K562 (cell line): ENCODE measurements around the gene GADD45GIP1. TPM values are rescaled to one million over a fixed set of nuclear protein-coding genes. Genes with fewer than 3 reads are reported as not detected.
A peak's percentile ranks its signal among the peaks of the same experiment; 100 is the strongest.

Experiments used
- ATAC-seq: fragments of 200-7000 bp; cut with Tn5 transposase; 3 replicates; pipeline ENCODE4 v1.9.1; 2020; ENCODE audit warnings: moderate library complexity
- BruUV-seq: library from RNA; stranded (reverse); fragments of 400-500 nt; replicated peaks from 2 replicates; lab custom pipeline; 2021; lab: Mats Ljungman, UMichigan
- CTCF ChIA-PET: fragments of 300-600 bp; formaldehyde crosslinking; extraction: SDS; loops from one replicate; lab custom pipeline; 2021; ENCODE audit warnings: low intra/inter-chr PET ratio; lab: Yijun Ruan, JAX
- POLR2A ChIA-PET: fragments of 300-600, 350-650 bp; sonication (Branson Sonifier 250); formaldehyde crosslinking; extraction: SDS; loops from one replicate; lab custom pipeline; 2021; ENCODE audit warnings: antibody characterized with exemption, inconsistent platforms; lab: Yijun Ruan, JAX
- DNase-seq, 4 experiments: peaks; one replicate each; pipeline versions ENCODE4 v3.0.0 to v3.0.0-alpha.2; 2011 to 2018; ENCODE audit warnings: low spot score in 3 of 4, mixed read lengths in 3 of 4; ENCODE audit errors: extremely low read depth in 1 of 4
- FAIRE-seq: peaks from 2 replicates; lab custom pipeline; 2011; peaks lifted over from hg19 to GRCh38; lab: Jason Lieb, UNC
- H2AFZ ChIP-seq: 2 replicates; pipeline ENCODE4 v1.6.0; 2011; ENCODE audit warnings: low read depth, low read length, control low read depth, inconsistent platforms
- H3K27ac ChIP-seq: fragments of 200-600 bp; 3 replicates; pipeline ENCODE4 v1.8.0; 2011; ENCODE audit warnings: low read depth, mild to moderate bottlenecking, control low read depth, inconsistent platforms, low read length, moderate library complexity, mixed read lengths; ENCODE audit errors: extremely low read depth
- H3K27me3 ChIP-seq, 2 experiments: fragments of 300-600 bp in 1 of 2; 2 replicates in 1 of 2; 3 replicates in 1 of 2; pipeline versions ENCODE4 v1.6.0 to v1.8.0; 2011; ENCODE audit warnings: inconsistent platforms in 2 of 2, low read length in 2 of 2, mild to moderate bottlenecking in 1 of 2, mixed read lengths in 1 of 2, moderate library complexity in 1 of 2; ENCODE audit not compliant: control insufficient read depth in 2 of 2, insufficient read depth in 2 of 2
- H3K36me3 ChIP-seq: fragments of 300-600 bp; 3 replicates; pipeline ENCODE4 v1.8.0; 2011; ENCODE audit warnings: mild to moderate bottlenecking, low read length, inconsistent platforms; ENCODE audit not compliant: control insufficient read depth, insufficient read depth
- H3K4me1 ChIP-seq, 2 experiments: fragments of 200-600 bp in 1 of 2; replicated peaks in 1 of 2; 2 replicates in 1 of 2; 3 replicates in 1 of 2; pipeline versions ENCODE4 v1.5.1 to v1.8.0; 2011; ENCODE audit warnings: inconsistent platforms in 2 of 2, low read length in 2 of 2, mild to moderate bottlenecking in 1 of 2, mixed read lengths in 1 of 2, moderate library complexity in 1 of 2; ENCODE audit not compliant: control insufficient read depth in 2 of 2, insufficient read depth in 2 of 2
- H3K4me2 ChIP-seq: 2 replicates; pipeline ENCODE4 v1.6.1; 2011; ENCODE audit warnings: low read length, control low read depth, inconsistent platforms, mixed read lengths; ENCODE audit not compliant: insufficient read depth
- H3K4me3 ChIP-seq: fragments of 200-600 bp; sonication (generic), shearing (Covaris generic); 2 replicates; pipeline ENCODE4 v1.5.1; 2016; ENCODE audit warnings: control low read depth, inconsistent platforms
- H3K79me2 ChIP-seq: fragments of 200-600 bp; 3 replicates; pipeline ENCODE4 v1.8.0; 2011; ENCODE audit warnings: low read length, inconsistent platforms; ENCODE audit not compliant: control insufficient read depth, insufficient read depth
- H3K9ac ChIP-seq, 2 experiments: 2 replicates each; pipeline versions ENCODE4 v1.6.0 to v1.6.1; 2011; ENCODE audit warnings: low read depth in 2 of 2, low read length in 2 of 2, control low read depth in 1 of 2, inconsistent platforms in 1 of 2, mild to moderate bottlenecking in 1 of 2, mixed read lengths in 1 of 2; ENCODE audit not compliant: insufficient read depth in 1 of 2
- H3K9me1 ChIP-seq: one replicate; pipeline ENCODE4 v1.6.0; 2011; ENCODE audit warnings: inconsistent platforms, mild to moderate bottlenecking, low read length, moderate library complexity; ENCODE audit not compliant: control insufficient read depth, insufficient read depth
- H3K9me3 ChIP-seq: replicated peaks from 2 replicates; pipeline ENCODE4 v1.5.1; 2011; ENCODE audit warnings: low read depth, low read length, inconsistent platforms; ENCODE audit not compliant: control insufficient read depth, insufficient read depth
- H4K20me1 ChIP-seq: replicated peaks from 2 replicates; pipeline ENCODE4 v1.6.1; 2011; ENCODE audit warnings: low read length, inconsistent platforms, mixed read lengths; ENCODE audit not compliant: control insufficient read depth, insufficient read depth
- CCNT2 ChIP-seq: IDR thresholded peaks from 2 replicates; pipeline ENCODE4 v1.6.1; 2011; ENCODE audit warnings: borderline replicate concordance, low read depth, mild to moderate bottlenecking, moderate library complexity, mixed read lengths, low read length; ENCODE audit not compliant: insufficient read length; ENCODE audit errors: extremely low read depth
- MECOM ChIP-seq: fragments of 250-450 bp; sonication (Bioruptor Pico); IDR thresholded peaks from 2 replicates; pipeline ENCODE4 v1.8.0; 2022; ENCODE audit warnings: inconsistent platforms
- STAG1 ChIP-seq: sonication (generic); formaldehyde crosslinking; IDR thresholded peaks from 2 replicates; pipeline ENCODE4 v1.5.0; 2020; ENCODE audit warnings: missing genetic modification reagents, borderline replicate concordance
- ZNF507 ChIP-seq: conservative IDR thresholded peaks from 2 replicates; pipeline ENCODE4 v1.6.1; 2017; ENCODE audit warnings: missing genetic modification characterization, missing compliant biosample characterization
- ZNF717 ChIP-seq: fragments of 250-450 bp; sonication (Bioruptor Pico); IDR thresholded peaks from 2 replicates; pipeline ENCODE4 v1.5.0; 2021
- ZNF77 ChIP-seq: fragments of 250-450 bp; sonication (Bioruptor Pico); IDR thresholded peaks from 2 replicates; pipeline ENCODE4 v1.5.0; 2020
- WGBS: fragments of 100-300 bp; shearing (Covaris generic); methylation state at CpG from one replicate; pipeline ENCODE4 v1.1.6; 2016; ENCODE audit warnings: low coverage, mixed read lengths; ENCODE audit not compliant: insufficient coverage; ENCODE audit errors: missing lambda C conversion rate; 5-methylcytosine and 5-hydroxymethylcytosine counted together
- in situ Hi-C: fragments of 300-500 bp; cut with MboI; formaldehyde crosslinking; loops from 4 replicates; pipeline ENCODE4 v1.15.0; 2018; ENCODE audit warnings: inconsistent platforms, mixed read lengths
- intact Hi-C: fragments of 100-400 bp; cut with micrococcal nuclease; formaldehyde crosslinking; loops from 2 replicates; pipeline ENCODE4 v1.14.2; 2022
- polyA plus RNA-seq, 8 experiments: library from polyadenylated mRNA; depleted of rRNA in 4 of 8; stranded (reverse) in 5 of 8; unstranded in 3 of 8; fragments of >200 nt; fragmentation: Nextera tagmentation in 2 of 8; fragmentation: Illumina TruSeq in 1 of 8; extraction: Ambion mirVana in 2 of 8; extraction: Trizol in 1 of 8; gene quantifications; 2 replicates each; pipeline versions ENCODE4 v1.2.1 to v1.2.3, GENCODE V29; 2011 to 2014; ENCODE audit warnings: inconsistent platforms in 1 of 8, missing spikeins in 1 of 8
- total RNA-seq, 7 experiments: library from RNA; depleted of rRNA in 6 of 7; stranded (reverse); fragments of >200 nt in 6 of 7; fragmentation: Illumina TruSeq in 2 of 7; extraction: Trizol in 2 of 7; gene quantifications; 2 replicates each; pipeline versions ENCODE4 v1.2.1 to v1.2.3, GENCODE V29; 2011 to 2021; ENCODE audit warnings: low replicate concordance in 1 of 7
- TF ChIP-seq, protein P1 (sequence below), 2 experiments: fragments of 450-650 bp; formaldehyde crosslinking in 1 of 2; IDR thresholded peaks; 2 replicates each; pipeline versions ENCODE4 v1.4.0 to v1.6.1; 2014 to 2020; ENCODE audit warnings: mild to moderate bottlenecking in 2 of 2, borderline replicate concordance in 1 of 2, low read depth in 1 of 2
- TF ChIP-seq, protein P2 (sequence below): fragments of 450-650 bp; IDR thresholded peaks from 2 replicates; pipeline ENCODE4 v1.6.1; 2016; ENCODE audit warnings: borderline replicate concordance

GADD45GIP1 gene
- total and polyA plus RNA-seq, 9 of the 15 experiments (the other 6 are each of a cell fraction or from before 2014, with no cell fraction given): 5.1 to 161 (median 29.2) TPM

DNA sequence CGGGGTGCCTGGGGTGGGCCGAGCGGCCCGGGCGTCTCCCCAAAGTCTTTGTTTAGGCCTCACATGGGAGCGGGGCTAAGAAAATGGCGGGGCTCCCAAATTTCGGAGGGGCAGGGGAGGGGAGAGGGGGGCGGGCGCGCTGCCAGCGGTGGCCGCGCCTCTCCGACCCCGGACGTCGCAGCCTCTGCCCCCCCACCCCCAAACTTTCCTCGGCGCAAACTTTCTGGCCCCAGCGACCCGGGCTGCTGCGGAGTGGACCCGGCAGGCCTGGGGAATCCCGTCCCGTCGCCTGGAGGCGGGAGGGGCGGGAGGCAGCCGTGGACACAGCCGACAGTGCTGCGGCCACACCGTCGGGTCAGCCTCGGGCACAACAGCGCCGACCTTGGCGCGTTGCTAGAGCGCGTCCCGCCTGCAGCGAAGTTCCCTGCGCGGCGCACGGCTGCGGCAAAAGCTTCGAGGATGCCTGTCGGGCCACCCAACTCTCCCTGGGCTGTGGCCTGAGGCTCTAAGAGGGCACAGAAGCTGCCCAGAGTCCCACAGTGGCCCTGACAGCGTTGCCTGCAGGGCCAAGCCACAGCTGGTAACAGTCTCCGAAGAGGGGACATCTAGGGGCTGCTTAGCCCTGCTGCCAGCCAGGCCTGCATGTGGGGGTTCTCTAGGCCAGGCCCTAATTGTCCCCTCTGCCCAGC is 39.5 kb upstream of the GADD45GIP1 start:
- peak; percentile 67 to 72 (median 70) for DNase-seq
- peak overlapping the region; percentile 88 for H2AFZ ChIP-seq
- in situ Hi-C loops: no loop called here
- H3K4me2 ChIP-seq: peak overlapping the region; percentile 85
- peaks cover 6% of the 10 kb centered on the region for H4K20me1 ChIP-seq
- peak overlapping the region; percentile 64 for H3K4me3 ChIP-seq
- H3K4me1 ChIP-seq: peaks cover 5 to 41% of the 10 kb centered on the region in 2 experiments; a peak in 4 of 5 replicates
- intact Hi-C loops: no loop called here
- peak; percentile 91 for ATAC-seq
- 19% methylated on average over 16 of the region's 52 CpGs for WGBS
- FAIRE-seq: peak; percentile 52
- H3K27me3 ChIP-seq: no peaks in the 10 kb centered on the region
- peaks cover 48% of the 10 kb centered on the region for H3K79me2 ChIP-seq
- peaks cover 13% of the 10 kb centered on the region; the same call in 1 of the 3 replicates for H3K36me3 ChIP-seq
- ChIA-PET POLR2A (interaction anchor here (0.6 to 1.6 kb wide), 3 partner anchors 10 to 560 kb away, joined by 3 to 4 read pairs (median 3); partner anchors contain the start of gene GCDH), CTCF (no interaction called here)
- H3K9me3 ChIP-seq: no peaks in the 10 kb centered on the region
- BruUV-seq: no TSS peak
- peaks cover 5% of the 10 kb centered on the region for H3K9me1 ChIP-seq
- H3K9ac ChIP-seq: peak overlapping the region; percentile 76 to 99; a peak in 3 of 4 replicates
- peak overlapping the region; percentile 76 for H3K27ac ChIP-seq
- TF ChIP-seq ZNF507 (tag) (no peak), STAG1 (CRISPR knock-in tag) (no peak; the same call in 1 of the 2 replicates), CCNT2 (peak; percentile 13), ZNF77 (no peak), ZNF717 (CRISPR knock-in tag) (no peak), MECOM (no peak)
- TF ChIP-seq, protein P1, sequence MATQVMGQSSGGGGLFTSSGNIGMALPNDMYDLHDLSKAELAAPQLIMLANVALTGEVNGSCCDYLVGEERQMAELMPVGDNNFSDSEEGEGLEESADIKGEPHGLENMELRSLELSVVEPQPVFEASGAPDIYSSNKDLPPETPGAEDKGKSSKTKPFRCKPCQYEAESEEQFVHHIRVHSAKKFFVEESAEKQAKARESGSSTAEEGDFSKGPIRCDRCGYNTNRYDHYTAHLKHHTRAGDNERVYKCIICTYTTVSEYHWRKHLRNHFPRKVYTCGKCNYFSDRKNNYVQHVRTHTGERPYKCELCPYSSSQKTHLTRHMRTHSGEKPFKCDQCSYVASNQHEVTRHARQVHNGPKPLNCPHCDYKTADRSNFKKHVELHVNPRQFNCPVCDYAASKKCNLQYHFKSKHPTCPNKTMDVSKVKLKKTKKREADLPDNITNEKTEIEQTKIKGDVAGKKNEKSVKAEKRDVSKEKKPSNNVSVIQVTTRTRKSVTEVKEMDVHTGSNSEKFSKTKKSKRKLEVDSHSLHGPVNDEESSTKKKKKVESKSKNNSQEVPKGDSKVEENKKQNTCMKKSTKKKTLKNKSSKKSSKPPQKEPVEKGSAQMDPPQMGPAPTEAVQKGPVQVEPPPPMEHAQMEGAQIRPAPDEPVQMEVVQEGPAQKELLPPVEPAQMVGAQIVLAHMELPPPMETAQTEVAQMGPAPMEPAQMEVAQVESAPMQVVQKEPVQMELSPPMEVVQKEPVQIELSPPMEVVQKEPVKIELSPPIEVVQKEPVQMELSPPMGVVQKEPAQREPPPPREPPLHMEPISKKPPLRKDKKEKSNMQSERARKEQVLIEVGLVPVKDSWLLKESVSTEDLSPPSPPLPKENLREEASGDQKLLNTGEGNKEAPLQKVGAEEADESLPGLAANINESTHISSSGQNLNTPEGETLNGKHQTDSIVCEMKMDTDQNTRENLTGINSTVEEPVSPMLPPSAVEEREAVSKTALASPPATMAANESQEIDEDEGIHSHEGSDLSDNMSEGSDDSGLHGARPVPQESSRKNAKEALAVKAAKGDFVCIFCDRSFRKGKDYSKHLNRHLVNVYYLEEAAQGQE (IDR thresholded peaks at IDR 0.05; ENCODE audit: borderline replicate concordance): peak; percentile 26; the same call in 1 of the 2 replicates
- TF ChIP-seq, protein P1 (CRISPR knock-in tag; IDR thresholded peaks at IDR 0.05; ENCODE audit: low read depth): no peak
- TF ChIP-seq, protein P2, sequence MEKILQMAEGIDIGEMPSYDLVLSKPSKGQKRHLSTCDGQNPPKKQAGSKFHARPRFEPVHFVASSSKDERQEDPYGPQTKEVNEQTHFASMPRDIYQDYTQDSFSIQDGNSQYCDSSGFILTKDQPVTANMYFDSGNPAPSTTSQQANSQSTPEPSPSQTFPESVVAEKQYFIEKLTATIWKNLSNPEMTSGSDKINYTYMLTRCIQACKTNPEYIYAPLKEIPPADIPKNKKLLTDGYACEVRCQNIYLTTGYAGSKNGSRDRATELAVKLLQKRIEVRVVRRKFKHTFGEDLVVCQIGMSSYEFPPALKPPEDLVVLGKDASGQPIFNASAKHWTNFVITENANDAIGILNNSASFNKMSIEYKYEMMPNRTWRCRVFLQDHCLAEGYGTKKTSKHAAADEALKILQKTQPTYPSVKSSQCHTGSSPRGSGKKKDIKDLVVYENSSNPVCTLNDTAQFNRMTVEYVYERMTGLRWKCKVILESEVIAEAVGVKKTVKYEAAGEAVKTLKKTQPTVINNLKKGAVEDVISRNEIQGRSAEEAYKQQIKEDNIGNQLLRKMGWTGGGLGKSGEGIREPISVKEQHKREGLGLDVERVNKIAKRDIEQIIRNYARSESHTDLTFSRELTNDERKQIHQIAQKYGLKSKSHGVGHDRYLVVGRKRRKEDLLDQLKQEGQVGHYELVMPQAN: no peak
